Activated CD4-positive, alpha-beta T cell treated with anti-CD3 and anti-CD28 coated beads, Interleukin-2, amount 50 U/mL, for 16 hours (primary cell): ENCODE data around the gene SMIM5.

Source experiments
- DNase-seq: peaks from one replicate; pipeline ENCODE4 v3.0.0-alpha.2; 2020

The SMIM5 gene

GRCh38 chr17:75672011-75672410 lies 38.8 kb downstream of the SMIM5 start:
- no peak for DNase-seq

- DNase-seq = no peak
Observed at GRCh38 chr17:75673487-75673886, 40.3 kb downstream of the SMIM5 start.

- no peak for DNase-seq
Observed at GRCh38 chr17:75676461-75676860, 43.2 kb downstream of the SMIM5 start.

GRCh38 chr17:75679706-75680211 lies 46.5 kb downstream of the SMIM5 start:
- no peak for DNase-seq

GRCh38 chr17:75680431-75680830 lies 47.2 kb downstream of the SMIM5 start:
- no peak for DNase-seq

- DNase-seq = no peak
Observed at GRCh38 chr17:75681289-75681688, 48.1 kb downstream of the SMIM5 start.

GRCh38 chr17:75683583-75683982 lies 50.3 kb downstream of the SMIM5 start:
- DNase-seq = no peak

GRCh38 chr17:75684249-75684648 lies 51.0 kb downstream of the SMIM5 start:
- no peak for DNase-seq

- DNase-seq = no peak
Observed at GRCh38 chr17:75684924-75685323, 51.7 kb downstream of the SMIM5 start.

GRCh38 chr17:75685499-75685898 lies 52.3 kb downstream of the SMIM5 start:
- no peak for DNase-seq

- DNase-seq = peak; percentile 30
Observed at GRCh38 chr17:75688209-75688825, 55.1 kb downstream of the SMIM5 start.

- DNase-seq = peak; percentile 54
Observed at GRCh38 chr17:75689441-75689873, 56.2 kb downstream of the SMIM5 start.
